ENCODE results near the gene RRAS.

- no peak for TF ChIP-seq POLR2AphosphoS5 (IDR thresholded peaks at IDR 0.05)
- TF ChIP-seq, protein P1, sequence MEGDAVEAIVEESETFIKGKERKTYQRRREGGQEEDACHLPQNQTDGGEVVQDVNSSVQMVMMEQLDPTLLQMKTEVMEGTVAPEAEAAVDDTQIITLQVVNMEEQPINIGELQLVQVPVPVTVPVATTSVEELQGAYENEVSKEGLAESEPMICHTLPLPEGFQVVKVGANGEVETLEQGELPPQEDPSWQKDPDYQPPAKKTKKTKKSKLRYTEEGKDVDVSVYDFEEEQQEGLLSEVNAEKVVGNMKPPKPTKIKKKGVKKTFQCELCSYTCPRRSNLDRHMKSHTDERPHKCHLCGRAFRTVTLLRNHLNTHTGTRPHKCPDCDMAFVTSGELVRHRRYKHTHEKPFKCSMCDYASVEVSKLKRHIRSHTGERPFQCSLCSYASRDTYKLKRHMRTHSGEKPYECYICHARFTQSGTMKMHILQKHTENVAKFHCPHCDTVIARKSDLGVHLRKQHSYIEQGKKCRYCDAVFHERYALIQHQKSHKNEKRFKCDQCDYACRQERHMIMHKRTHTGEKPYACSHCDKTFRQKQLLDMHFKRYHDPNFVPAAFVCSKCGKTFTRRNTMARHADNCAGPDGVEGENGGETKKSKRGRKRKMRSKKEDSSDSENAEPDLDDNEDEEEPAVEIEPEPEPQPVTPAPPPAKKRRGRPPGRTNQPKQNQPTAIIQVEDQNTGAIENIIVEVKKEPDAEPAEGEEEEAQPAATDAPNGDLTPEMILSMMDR (IDR thresholded peaks at IDR 0.05 in 8 of 11, conservative IDR thresholded peaks at IDR 0.05 in 3 of 11), result no peak
- TF ChIP-seq POLR2A (IDR thresholded peaks at IDR 0.05), result no peak
These were observed 36.9 kb upstream of the RRAS start for GRCh38 chr19:49676784-49677230.
